Muscle layer of colon (tissue), 2 donors: ENCODE data around the gene SPPL3.

ENCODE experiments used
- H3K27ac ChIP-seq: one replicate; pipeline ENCODE4 v1.7.0; 2013; ENCODE audit warnings: low read depth, mild to moderate bottlenecking, low read length, moderate library complexity
- H3K27me3 ChIP-seq, 2 donors: one replicate each; pipeline ENCODE4 v1.7.0; 2013; ENCODE audit warnings: low read length in 2 of 2, mild to moderate bottlenecking in 2 of 2; ENCODE audit not compliant: insufficient read depth in 2 of 2, control insufficient read depth in 1 of 2
- H3K36me3 ChIP-seq: one replicate; pipeline ENCODE4 v1.7.0; 2013; ENCODE audit warnings: mild to moderate bottlenecking, low read length; ENCODE audit not compliant: insufficient read depth
- H3K4me1 ChIP-seq: one replicate; pipeline ENCODE4 v1.7.0; 2013; ENCODE audit warnings: mild to moderate bottlenecking, low read length; ENCODE audit not compliant: insufficient read depth
- H3K4me3 ChIP-seq, 2 donors: one replicate each; pipeline ENCODE4 v1.7.0; 2013; ENCODE audit warnings: low read length in 2 of 2, low read depth in 1 of 2, mild to moderate bottlenecking in 1 of 2, moderate library complexity in 1 of 2
- H3K9ac ChIP-seq: one replicate; pipeline ENCODE4 v1.7.0; 2013; ENCODE audit warnings: low read length
- H3K9me3 ChIP-seq: one replicate; pipeline ENCODE4 v1.7.0; 2013; ENCODE audit warnings: mild to moderate bottlenecking, low read length
- donor health status: abdominal sarcoma.
- donor health status: Adenocarcinoma of cecum.

Gene SPPL3

GRCh38 chr12:120825337-120825736 lies 78.8 kb downstream of the SPPL3 start:
- Histone ChIP-seq H3K9me3 (no peaks in the 10 kb centered on the region), H3K27me3 (no peaks in the 10 kb centered on the region), H3K4me1 (peaks cover 16% of the 10 kb centered on the region)

GRCh38 chr12:120822832-120823503 lies 81.2 kb downstream of the SPPL3 start:
- Histone ChIP-seq H3K36me3 (no peaks in the 10 kb centered on the region), H3K9me3 (no peaks in the 10 kb centered on the region), H3K27me3 (no peaks in the 10 kb centered on the region), H3K4me3 (no peak overlapping the region), H3K4me1 (peaks cover 9% of the 10 kb centered on the region), H3K9ac (no peak overlapping the region), H3K27ac (no peak overlapping the region)

More at GRCh38 chr12:120825337-120825736, 78.8 kb downstream of the SPPL3 start:
- Histone ChIP-seq H3K36me3 (no peaks in the 10 kb centered on the region), H3K9ac (no peak overlapping the region), H3K27ac (no peak overlapping the region), H3K4me3 (no peak overlapping the region)

GRCh38 chr12:120821878-120822277 lies 82.3 kb downstream of the SPPL3 start:
- H3K4me3 ChIP-seq: no peak overlapping the region
- H3K9ac ChIP-seq: no peak overlapping the region
- H3K36me3 ChIP-seq: no peaks in the 10 kb centered on the region
- peaks cover 13% of the 10 kb centered on the region for H3K4me1 ChIP-seq
- H3K9me3 ChIP-seq: no peaks in the 10 kb centered on the region
- H3K27me3 ChIP-seq: no peaks in the 10 kb centered on the region
- H3K27ac ChIP-seq: no peak overlapping the region

GRCh38 chr12:120820884-120821510 lies 83.2 kb downstream of the SPPL3 start:
- Histone ChIP-seq H3K4me3 (no peak overlapping the region), H3K36me3 (no peaks in the 10 kb centered on the region), H3K9me3 (no peaks in the 10 kb centered on the region), H3K4me1 (peaks cover 13% of the 10 kb centered on the region), H3K9ac (no peak overlapping the region), H3K27ac (no peak overlapping the region), H3K27me3 (no peaks in the 10 kb centered on the region)

- Histone ChIP-seq H3K4me1 (peaks cover 12% of the 10 kb centered on the region), H3K27ac (no peak overlapping the region), H3K9ac (no peak overlapping the region), H3K36me3 (no peaks in the 10 kb centered on the region), H3K27me3 (no peaks in the 10 kb centered on the region), H3K9me3 (no peaks in the 10 kb centered on the region), H3K4me3 (no peak overlapping the region)
Measured at GRCh38 chr12:120818416-120818815, 85.7 kb downstream of the SPPL3 start.

- Histone ChIP-seq H3K9ac (no peak overlapping the region), H3K27me3 (no peaks in the 10 kb centered on the region), H3K36me3 (no peaks in the 10 kb centered on the region), H3K9me3 (no peaks in the 10 kb centered on the region), H3K4me1 (peaks cover 10% of the 10 kb centered on the region), H3K4me3 (no peak overlapping the region), H3K27ac (no peak overlapping the region)
Measured at GRCh38 chr12:120817559-120818330, 86.4 kb downstream of the SPPL3 start.

- Histone ChIP-seq H3K27me3 (no peaks in the 10 kb centered on the region), H3K9me3 (no peaks in the 10 kb centered on the region), H3K4me1 (peaks cover 15% of the 10 kb centered on the region), H3K36me3 (no peaks in the 10 kb centered on the region), H3K4me3 (no peak overlapping the region), H3K9ac (no peak overlapping the region), H3K27ac (no peak overlapping the region)
Measured at GRCh38 chr12:120816363-120816762, 87.8 kb downstream of the SPPL3 start.

GRCh38 chr12:120814903-120815429 lies 89.2 kb downstream of the SPPL3 start:
- Histone ChIP-seq H3K4me1 (peaks cover 17% of the 10 kb centered on the region), H3K9ac (no peak overlapping the region), H3K9me3 (no peaks in the 10 kb centered on the region), H3K27ac (no peak overlapping the region), H3K27me3 (no peaks in the 10 kb centered on the region), H3K36me3 (no peaks in the 10 kb centered on the region), H3K4me3 (no peak overlapping the region)

- Histone ChIP-seq H3K9me3 (no peaks in the 10 kb centered on the region), H3K36me3 (no peaks in the 10 kb centered on the region), H3K27ac (no peak overlapping the region), H3K9ac (no peak overlapping the region), H3K4me3 (no peak overlapping the region), H3K27me3 (no peaks in the 10 kb centered on the region), H3K4me1 (peaks cover 17% of the 10 kb centered on the region)
Measured at GRCh38 chr12:120814203-120814902, 89.8 kb downstream of the SPPL3 start.

- no peak overlapping the region for H3K27ac ChIP-seq
- no peak overlapping the region for H3K4me3 ChIP-seq
Measured at GRCh38 chr12:120813588-120814153, 90.5 kb downstream of the SPPL3 start.

GRCh38 chr12:120810021-120810420 lies 94.1 kb downstream of the SPPL3 start:
- Histone ChIP-seq H3K27me3 (no peaks in the 10 kb centered on the region), H3K4me1 (peaks cover 12% of the 10 kb centered on the region), H3K27ac (no peak overlapping the region), H3K4me3 (no peak overlapping the region), H3K9me3 (no peaks in the 10 kb centered on the region), H3K9ac (no peak overlapping the region), H3K36me3 (no peaks in the 10 kb centered on the region)

More at GRCh38 chr12:120813588-120814153, 90.5 kb downstream of the SPPL3 start:
- no peaks in the 10 kb centered on the region for H3K27me3 ChIP-seq
- H3K9me3 ChIP-seq: no peaks in the 10 kb centered on the region
- no peaks in the 10 kb centered on the region for H3K36me3 ChIP-seq
- H3K4me1 ChIP-seq: peaks cover 17% of the 10 kb centered on the region
- no peak overlapping the region for H3K9ac ChIP-seq
